GM15510 (cell line): ENCODE measurements around the gene PTPRT.

Experiments used
- POLR2A ChIP-seq: IDR thresholded peaks from 3 replicates; pipeline ENCODE4 v1.6.1; 2011; ENCODE audit warnings: borderline replicate concordance; ENCODE audit not compliant: insufficient read length; ENCODE audit errors: extremely low read depth

The PTPRT gene

DNA sequence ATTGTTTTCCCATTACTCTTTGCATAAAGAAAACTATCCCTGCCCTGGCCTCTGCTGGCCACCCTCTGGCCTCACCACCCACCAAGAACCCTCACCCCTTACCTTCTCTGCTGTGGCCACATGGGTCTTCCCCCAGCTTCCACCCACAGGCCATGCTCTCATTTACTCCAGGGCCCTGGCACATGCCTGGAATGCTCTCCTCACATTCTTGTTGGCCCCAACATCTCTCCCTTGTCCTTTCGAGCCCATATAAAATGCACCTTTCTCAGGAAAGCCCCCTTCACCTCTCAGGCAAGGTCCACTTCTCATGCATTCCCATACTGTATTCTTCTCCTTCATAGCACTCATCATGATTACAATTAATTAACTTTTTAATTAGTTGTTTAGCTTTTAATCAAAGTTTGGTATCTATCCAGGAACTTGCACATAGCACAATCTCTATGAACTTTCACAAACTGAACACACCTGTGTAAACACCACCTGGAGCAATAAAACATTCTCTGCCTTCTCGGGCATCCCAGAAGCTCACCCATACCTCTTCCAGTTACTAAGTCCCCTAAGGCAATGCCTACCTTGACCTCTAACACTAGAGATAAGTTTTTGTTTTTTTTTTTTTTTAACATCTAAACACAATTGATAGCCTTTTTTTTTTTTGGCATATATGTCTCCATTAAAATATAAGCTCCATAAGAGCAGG, 617.2 kb downstream of the PTPRT start:
- TF ChIP-seq POLR2A: no peak

DNA sequence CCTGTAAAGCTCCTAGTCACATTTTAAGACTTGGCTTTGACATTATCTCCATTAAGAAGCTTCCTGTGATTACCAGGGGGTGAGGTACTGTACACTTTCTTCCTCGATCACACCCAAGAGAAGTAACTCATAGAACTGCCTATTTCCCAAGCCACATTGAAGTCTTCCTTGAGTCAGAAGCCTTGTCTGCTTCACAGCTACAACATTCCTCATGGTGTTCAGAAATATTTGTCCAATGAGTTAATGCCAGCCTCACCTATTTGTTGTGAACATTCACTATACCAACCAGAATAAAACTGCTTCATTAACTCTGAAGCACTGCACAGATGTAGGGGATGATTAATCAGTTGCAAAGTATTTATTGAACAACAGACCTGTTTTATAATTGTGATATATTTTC, 622.3 kb downstream of the PTPRT start:
- TF ChIP-seq POLR2A: no peak

DNA sequence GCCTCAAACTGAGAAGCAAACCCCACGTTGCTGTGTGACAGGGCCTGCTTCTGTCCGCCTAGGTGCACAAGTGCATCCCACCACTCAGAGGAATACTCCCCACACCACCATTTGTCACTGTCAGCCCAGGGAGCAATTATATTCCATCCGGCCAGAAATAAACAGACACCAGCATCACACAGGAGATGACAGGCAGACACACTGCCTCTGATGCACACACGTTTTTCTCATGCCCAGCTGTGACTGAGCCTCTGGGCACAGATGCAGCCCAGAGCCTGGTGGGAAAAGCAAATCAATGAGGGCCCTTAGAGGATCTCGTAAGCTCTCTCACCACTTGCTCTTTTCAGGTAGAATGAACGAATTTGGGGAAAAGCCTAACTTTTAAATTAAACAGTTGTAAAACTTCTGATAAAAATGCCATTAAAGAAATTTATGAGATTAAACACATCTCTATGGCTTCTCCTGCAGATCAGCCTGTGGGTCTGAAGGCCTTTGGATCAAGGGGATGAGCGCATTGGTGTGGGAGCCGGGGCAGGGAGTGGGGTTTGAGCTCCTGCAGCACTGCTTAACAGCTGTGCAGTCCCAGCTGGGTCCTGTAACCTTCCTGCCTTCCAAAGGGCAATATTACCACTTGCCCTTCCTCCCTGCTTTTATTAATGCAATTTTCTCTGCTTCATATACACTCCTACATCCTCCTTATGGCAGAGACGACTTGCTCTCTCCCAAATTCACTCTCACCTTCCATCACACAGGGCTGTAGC, 624.3 kb downstream of the PTPRT start:
- TF ChIP-seq POLR2A: no peak

DNA sequence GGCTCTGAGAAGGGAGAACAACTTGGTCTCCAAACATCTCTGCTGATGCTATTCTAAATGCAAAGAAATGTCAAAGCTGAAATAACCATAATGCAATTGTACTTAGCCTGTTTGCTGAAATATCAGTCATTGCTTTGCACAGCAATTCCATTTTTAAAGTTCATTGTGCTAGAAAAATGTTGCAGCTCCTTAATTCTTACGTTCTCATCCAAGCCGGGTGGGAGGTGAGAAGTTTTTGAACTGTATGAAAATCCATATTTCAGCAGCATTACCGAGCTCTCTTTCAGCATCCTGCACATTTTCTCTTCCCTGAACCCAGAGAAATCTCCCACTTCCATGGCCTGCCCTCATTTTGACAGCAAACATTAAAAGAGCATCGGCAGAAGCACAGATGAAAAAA, 630.0 kb downstream of the PTPRT start:
- TF ChIP-seq POLR2A: no peak

DNA sequence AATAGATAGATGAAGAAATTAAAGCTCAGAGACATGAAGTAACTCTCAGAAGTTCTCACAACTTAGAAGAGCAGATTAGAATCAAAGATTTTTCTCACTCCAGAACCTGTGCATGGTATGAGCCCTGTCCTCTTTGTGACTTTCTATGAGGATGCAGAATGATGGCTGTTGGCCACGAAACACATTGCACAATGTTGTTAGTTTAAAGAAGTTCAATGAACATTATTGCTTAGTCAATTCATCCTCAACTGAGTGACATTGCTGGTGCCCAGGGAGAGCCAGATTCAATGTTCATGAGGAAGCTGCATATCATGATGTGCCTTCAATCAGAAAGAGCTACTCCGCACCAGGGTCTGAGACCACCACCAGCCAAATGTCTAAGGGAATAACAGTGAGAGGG, 633.1 kb downstream of the PTPRT start:
- TF ChIP-seq POLR2A: no peak

DNA sequence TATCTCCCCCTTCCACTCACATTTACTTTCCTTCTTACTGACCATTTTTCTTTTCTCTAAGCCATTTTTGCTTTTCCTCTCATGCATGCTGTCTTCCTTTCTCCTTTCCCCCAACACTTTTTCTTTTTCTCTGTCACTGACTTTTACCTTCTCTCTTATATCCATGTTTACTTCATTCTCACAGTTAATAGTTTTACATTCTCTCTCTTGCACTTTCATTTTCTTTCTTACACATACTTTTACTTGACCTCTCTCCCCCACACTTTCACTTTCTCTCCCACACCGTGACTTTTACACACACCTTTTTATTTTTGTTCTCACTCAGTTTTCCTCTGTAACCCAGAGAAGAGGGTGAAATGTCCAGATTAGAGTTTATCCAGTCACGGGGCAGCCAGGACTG, 636.3 kb downstream of the PTPRT start:
- no peak for TF ChIP-seq POLR2A

DNA sequence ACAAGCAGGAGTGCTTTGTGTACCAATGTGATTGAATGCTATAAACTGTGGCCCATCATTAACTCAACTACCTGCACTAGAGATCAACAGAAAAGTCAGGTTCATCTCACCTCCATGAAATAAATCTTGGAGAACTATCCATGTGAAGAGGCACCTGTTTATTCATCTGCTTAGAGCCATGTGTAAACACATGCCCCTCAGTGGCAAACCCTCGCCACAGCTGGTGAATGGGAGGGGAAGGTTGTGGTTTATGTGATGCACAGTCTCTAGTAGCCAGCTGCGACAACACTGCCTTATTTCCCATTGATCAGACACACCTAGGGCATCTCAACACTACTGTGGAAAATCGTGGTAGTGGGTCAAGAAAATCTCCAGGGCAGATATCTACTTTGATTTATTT, 640.2 kb downstream of the PTPRT start:
- TF ChIP-seq POLR2A: no peak

DNA sequence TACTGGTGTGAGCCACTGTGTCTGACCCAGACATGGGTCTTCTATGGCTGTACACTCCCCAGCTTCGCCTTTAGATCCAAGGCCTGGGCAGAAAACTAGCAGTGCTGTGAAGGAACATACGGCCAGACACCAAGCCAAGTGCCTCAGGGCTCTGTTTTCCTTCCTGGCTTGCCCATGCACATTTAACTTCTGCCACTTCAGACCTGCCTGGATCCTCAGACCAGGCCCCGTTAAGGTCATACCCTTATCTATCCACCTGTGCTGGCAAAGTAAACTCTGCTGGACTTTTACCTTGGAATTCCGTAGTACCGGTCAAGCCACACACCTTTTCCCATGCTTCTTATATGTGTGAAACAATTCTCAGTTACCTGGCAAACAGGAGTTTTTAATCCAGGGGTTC, 644.8 kb downstream of the PTPRT start:
- no peak for TF ChIP-seq POLR2A

DNA sequence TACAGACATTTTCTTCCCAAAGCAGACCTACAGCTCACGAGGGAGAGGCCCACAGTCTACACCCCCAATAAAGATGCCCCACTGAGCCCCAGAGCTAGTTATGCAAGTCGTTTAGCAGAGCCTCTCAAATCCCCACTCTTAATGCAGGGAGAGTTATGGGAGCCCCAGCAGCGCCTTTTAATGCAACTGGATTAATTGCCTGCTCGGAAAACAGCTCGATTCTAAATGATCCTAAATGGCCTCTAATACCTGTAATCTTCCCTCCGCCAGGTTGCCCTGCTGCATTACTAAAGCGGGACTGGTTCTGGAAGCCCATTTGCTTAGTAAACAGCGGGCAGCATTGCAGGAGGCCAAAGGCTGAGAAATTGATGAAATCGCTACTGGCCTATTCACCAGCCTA, 656.9 kb downstream of the PTPRT start:
- TF ChIP-seq POLR2A: no peak

DNA sequence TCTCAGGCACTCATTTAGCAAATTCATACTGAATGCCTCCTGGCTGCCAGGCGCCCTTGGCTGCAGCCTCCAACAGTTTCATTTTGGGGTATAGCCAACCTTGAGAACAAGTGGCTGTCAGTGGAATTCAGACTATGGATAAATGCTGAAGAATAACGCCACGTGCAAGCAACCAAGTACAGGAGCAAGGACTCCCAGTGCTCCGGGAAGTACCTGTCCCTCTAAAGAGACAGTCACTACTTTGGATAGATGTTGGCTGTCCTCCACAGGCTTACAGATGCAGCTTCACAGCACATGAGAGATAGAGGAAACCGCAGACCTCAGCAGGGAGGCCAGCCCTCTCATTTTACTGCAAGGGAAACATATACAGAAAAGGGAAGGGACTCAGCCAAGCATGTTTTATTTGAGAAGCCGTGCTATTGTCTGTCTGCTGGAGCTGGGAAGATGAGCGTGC, 658.2 kb downstream of the PTPRT start:
- TF ChIP-seq POLR2A: no peak

DNA sequence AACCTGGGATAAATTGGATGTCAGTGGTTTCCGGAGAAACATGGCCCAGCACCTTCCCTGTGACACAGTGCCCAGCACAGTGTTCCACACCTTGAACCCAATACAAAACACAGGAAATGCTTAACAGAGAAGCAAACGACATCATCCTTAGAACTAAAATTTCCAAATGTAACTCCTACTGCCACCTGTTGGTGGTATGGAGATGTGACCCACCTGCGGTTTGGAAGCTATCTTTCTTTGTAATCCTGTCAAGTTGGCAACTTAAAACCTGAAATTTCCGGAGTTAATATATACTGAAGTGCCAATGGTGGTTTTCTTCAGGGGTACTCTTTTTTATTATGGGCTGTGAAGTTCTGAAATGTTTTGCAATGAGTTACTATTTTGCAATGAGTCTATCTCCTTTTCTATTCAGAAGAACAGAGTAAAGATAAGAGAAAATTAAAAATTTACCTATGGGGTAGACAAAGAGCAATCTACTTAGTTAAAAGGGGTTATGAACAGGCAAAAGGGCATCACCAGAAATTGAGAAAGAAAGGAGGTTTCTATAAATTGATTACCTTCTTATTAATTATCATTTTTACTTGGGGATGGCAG, 658.8 kb downstream of the PTPRT start:
- no peak for TF ChIP-seq POLR2A

DNA sequence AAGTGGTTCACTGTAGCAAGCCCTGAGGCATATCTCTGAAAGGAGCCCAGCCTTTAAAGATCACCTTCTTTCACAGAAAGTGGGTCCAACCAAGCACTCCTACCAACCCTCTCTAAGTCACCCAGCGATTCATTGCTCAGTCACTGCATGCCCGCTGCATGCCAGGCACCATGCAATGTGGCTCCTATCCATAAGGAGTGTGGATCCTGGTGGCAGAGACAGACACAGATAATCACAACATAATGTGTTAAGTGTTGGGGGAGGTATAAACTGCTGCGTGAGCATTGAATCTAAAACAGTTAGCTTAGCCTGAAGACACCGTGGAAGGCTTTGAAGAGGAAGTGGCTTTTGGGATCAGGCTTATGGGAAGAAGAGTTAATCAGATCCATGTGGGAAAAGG, 659.5 kb downstream of the PTPRT start:
- TF ChIP-seq POLR2A: no peak

DNA sequence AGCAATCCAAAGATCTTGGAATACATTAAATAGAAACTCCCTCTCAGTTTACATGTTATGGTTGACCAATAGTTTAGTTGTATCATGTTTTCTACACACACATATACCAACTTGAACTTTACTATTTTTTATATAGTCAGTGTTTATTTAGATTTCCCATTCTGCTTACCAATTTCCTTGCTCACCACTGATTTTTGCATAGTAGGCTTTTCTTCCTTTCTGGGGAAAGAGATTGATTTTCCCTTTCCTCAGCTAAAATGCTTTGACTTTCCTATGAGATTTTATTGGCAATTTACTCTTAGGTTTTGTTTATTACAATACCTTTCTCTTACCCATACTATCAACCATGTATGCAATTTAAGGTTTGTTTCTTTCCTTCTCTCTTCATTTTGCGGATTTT, 665.6 kb downstream of the PTPRT start:
- no peak for TF ChIP-seq POLR2A

DNA sequence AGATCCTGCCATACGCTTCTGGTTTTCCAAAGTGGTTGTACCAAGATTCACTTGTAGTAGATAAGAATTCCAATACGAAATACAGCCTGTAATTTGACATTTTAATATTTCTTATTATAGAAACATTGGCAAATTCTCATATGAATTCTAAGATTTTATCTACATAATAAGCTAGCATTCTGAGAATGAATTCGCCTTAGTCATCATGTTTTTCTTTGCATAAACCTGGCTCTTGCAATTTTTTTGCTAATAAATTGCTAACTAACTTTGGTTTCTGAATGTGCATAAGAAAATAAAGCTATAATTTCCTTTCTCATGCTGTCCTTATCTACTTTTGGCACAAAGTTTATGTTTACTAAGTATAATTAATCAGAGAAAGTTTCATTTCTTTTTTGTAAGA, 673.0 kb downstream of the PTPRT start:
- no peak for TF ChIP-seq POLR2A

DNA sequence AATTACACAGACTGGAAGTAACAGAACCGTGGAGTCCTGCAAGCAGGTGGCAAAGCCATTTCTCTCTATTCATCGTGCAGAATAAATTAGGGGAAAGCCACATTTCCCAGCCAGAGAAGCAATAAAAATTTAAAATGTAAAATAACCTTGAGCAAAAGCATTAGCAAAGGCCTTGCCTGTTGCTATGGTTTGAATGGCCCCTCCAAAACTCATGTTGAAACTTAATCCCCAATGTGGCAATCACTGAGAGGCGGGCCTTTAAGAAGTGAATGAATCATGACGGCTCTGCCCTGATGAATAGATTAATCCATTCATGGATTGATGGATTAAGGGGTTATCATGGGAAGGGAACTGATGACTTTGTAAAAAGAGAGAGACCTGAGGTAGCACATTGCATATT, 679.0 kb downstream of the PTPRT start:
- TF ChIP-seq POLR2A: no peak

DNA sequence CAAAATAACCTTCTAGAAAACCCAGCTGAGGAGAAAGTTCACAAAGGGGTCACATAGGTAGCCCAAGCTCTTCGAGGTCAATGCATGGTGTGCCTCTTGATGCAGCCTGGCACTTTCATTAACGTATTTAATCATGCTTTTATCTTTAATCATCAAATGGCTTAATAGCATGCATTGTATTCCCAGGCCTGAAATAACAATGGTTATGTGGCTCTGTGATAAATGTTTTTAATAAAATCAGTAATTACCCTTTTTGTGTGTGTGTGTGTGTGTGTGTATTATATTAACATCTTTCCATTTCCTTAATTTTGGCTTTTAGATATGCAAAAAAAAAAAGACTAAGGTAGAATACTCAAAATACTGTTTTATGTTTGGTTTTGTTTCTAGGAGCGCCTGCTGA, 681.8 kb downstream of the PTPRT start:
- no peak for TF ChIP-seq POLR2A
